Spleen (tissue), 11 donors: ENCODE measurements around the gene HOXA6. TPM values are rescaled to one million over a fixed set of nuclear protein-coding genes. Genes with fewer than 3 reads are reported as not detected.

Experiments
- DNase-seq: peaks from one replicate; pipeline ENCODE4 v3.0.0-alpha.2; 2020
- H3K27ac ChIP-seq, 8 donors: fragments of 200-600 bp; sonication (generic) in 7 of 8; 1 replicate in 4 of 8; 2 replicates in 4 of 8; pipeline versions ENCODE4 v1.5.0 to v1.8.0; 2016 to 2021; ENCODE audit warnings: inconsistent platforms in 4 of 8, mild to moderate bottlenecking in 4 of 8, moderate library complexity in 1 of 8
- H3K27me3 ChIP-seq, 7 donors: fragments of 200-600 bp; sonication (generic) in 6 of 7; replicated peaks in 1 of 7; 1 replicate in 4 of 7; 2 replicates in 3 of 7; pipeline versions ENCODE4 v1.5.0 to v1.8.0; 2016 to 2021; ENCODE audit warnings: inconsistent platforms in 3 of 7, mild to moderate bottlenecking in 1 of 7
- H3K36me3 ChIP-seq, 6 donors: fragments of 200-600 bp; sonication (generic) in 5 of 6; 1 replicate in 4 of 6; 2 replicates in 2 of 6; pipeline versions ENCODE4 v1.5.0 to v1.8.0; 2016 to 2021; ENCODE audit warnings: inconsistent platforms in 2 of 6
- H3K4me1 ChIP-seq, 6 donors: fragments of 200-600 bp; sonication (generic) in 5 of 6; 1 replicate in 3 of 6; 2 replicates in 3 of 6; pipeline versions ENCODE4 v1.5.0 to v1.8.0; 2016 to 2021; ENCODE audit warnings: inconsistent platforms in 3 of 6
- H3K4me3 ChIP-seq, 8 donors: fragments of 200-600 bp; sonication (generic) in 7 of 8; 1 replicate in 4 of 8; 2 replicates in 4 of 8; pipeline versions ENCODE4 v1.5.0 to v1.8.0; 2016 to 2021; ENCODE audit warnings: inconsistent platforms in 4 of 8, mild to moderate bottlenecking in 4 of 8, moderate library complexity in 2 of 8
- H3K9me3 ChIP-seq, 8 donors: fragments of 200-600 bp; sonication (generic) in 7 of 8; 1 replicate in 4 of 8; 2 replicates in 4 of 8; pipeline versions ENCODE4 v1.5.0 to v1.8.0; 2016 to 2021; ENCODE audit warnings: inconsistent platforms in 4 of 8
- CTCF ChIP-seq, 11 experiments: fragments of 200-600 bp in 7 of 11; fragments of 450-650 bp in 4 of 11; sonication (generic) in 4 of 11; IDR thresholded peaks in 8 of 11; conservative IDR thresholded peaks in 3 of 11; 1 replicate in 7 of 11; 2 replicates in 4 of 11; pipeline versions ENCODE4 v1.4.0 to v1.8.0; 2016 to 2021; ENCODE audit warnings: antibody characterized with exemption in 11 of 11, inconsistent platforms in 4 of 11, mild to moderate bottlenecking in 1 of 11
- POLR2A ChIP-seq, 3 donors: fragments of 450-650 bp; IDR thresholded peaks; one replicate each; pipeline ENCODE4 v1.5.1; 2017; ENCODE audit warnings: antibody characterized with exemption in 3 of 3, mild to moderate bottlenecking in 1 of 3
- POLR2AphosphoS5 ChIP-seq, 3 donors: sonication (generic); formaldehyde crosslinking; IDR thresholded peaks; one replicate each; pipeline ENCODE4 v1.5.1; 2017; ENCODE audit warnings: antibody characterized with exemption in 3 of 3
- WGBS, 5 donors: extraction: QIAGEN DNeasy Blood & Tissue Kit in 3 of 5; methylation state at CpG; one replicate each; pipeline versions ENCODE4 v1.1.5 to v1.1.7; 2013 to 2018; 5-methylcytosine and 5-hydroxymethylcytosine counted together
- intact Hi-C: fragments of 100-400 bp; cut with DNase I; formaldehyde crosslinking; loops from one replicate; pipeline ENCODE4 v1.15.0; 2023; ENCODE audit warnings: low total_unique reads
- polyA plus RNA-seq, 3 donors: library from polyadenylated mRNA; stranded (reverse); fragments of 200-250 nt; gene quantifications; one replicate each; pipeline ENCODE4 v1.2.1, GENCODE V29; 2013
- total RNA-seq, 7 donors: library from RNA; depleted of rRNA in 3 of 7; stranded (reverse); fragments of >200 nt in 3 of 7; fragmentation: NEBNext Ultra II Directional in 4 of 7; extraction: Animal tissue kit (Norgen Biotek cat#: 25700) in 4 of 7; gene quantifications; one replicate each; pipeline versions ENCODE4 v1.1.0 to v1.2.1, GENCODE V29; 2016 to 2021
- donor health status: healthy with polysubstance abuse.
- donor health status: DM: no; HTN: no; CAD: no; lungs with moderate emphysema.
- donor health status: DM: no; HTN: no; CAD: no.
- donor health status: Bipolar disorder and iron deficiency.
- donor health status: healthy.
- donor health status: DM: no; HTN: no; CAD: no.
- donor health status: DM: yes; HTN: yes; CAD: no.

The HOXA6 gene
- total and polyA plus RNA-seq, 10 donors: 0.26 to 2.0 (median 1.2) TPM; not detected in 2

- peaks cover 0 to 12% (median 0%) of the 10 kb centered on the region in 8 donors for H3K9me3 ChIP-seq
- peak overlapping the region in 7 of 8 donors; percentile 5 to 65 (median 49) for H3K27ac ChIP-seq
- WGBS, 5 donors: 1 to 4% (median 2%) methylated on average over 35 to 54 of the region's 54 CpGs
- intact Hi-C loops: loop anchor here (5.0 to 10.0 kb wide), 3 partner anchors 478 to 1296 kb away; no protein-coding TSS in a partner anchor
- peaks cover 8 to 100% (median 93%) of the 10 kb centered on the region in 7 donors for H3K27me3 ChIP-seq
- DNase-seq: peak; percentile 96
- no peaks in the 10 kb centered on the region for H3K36me3 ChIP-seq
- H3K4me1 ChIP-seq: peaks cover 16 to 96% (median 63%) of the 10 kb centered on the region in 6 donors
- H3K4me3 ChIP-seq: peak overlapping the region; percentile 54 to 87 (median 61)
- TF ChIP-seq CTCF (IDR thresholded peaks at IDR 0.05 in 8 of 11, conservative IDR thresholded peaks at IDR 0.05 in 3 of 11) (peak; percentile 95 to 100 (median 99)), POLR2A (IDR thresholded peaks at IDR 0.05) (no peak), POLR2AphosphoS5 (IDR thresholded peaks at IDR 0.05) (peak in 2 of 3 donors; percentile 61 to 62)
These were observed 13.1 kb upstream of the HOXA6 start for GRCh38 chr7:27160546-27161213.

GRCh38 chr7:27160145-27160545, 12.6 kb upstream of the HOXA6 start:
- 24 to 40% (median 27%) methylated on average over 11 to 23 of the region's 23 CpGs for WGBS, 5 donors
- peaks cover 4 to 100% (median 93%) of the 10 kb centered on the region in 7 donors for H3K27me3 ChIP-seq
- H3K4me3 ChIP-seq: peak overlapping the region; percentile 54 to 87 (median 61)
- DNase-seq: peak; percentile 79
- H3K27ac ChIP-seq: peak overlapping the region in 5 of 8 donors; percentile 46 to 65 (median 51)
- H3K4me1 ChIP-seq: peaks cover 13 to 96% (median 63%) of the 10 kb centered on the region in 6 donors
- no peak for TF ChIP-seq CTCF (IDR thresholded peaks at IDR 0.05 in 8 of 11, conservative IDR thresholded peaks at IDR 0.05 in 3 of 11)
- no peak for TF ChIP-seq POLR2A (IDR thresholded peaks at IDR 0.05)
- no peak for TF ChIP-seq POLR2AphosphoS5 (IDR thresholded peaks at IDR 0.05)
- no peaks in the 10 kb centered on the region for H3K36me3 ChIP-seq
- peaks cover 0 to 8% (median 0%) of the 10 kb centered on the region in 8 donors for H3K9me3 ChIP-seq
- intact Hi-C loops: loop anchor here (5.0 to 10.0 kb wide), 3 partner anchors 478 to 1295 kb away; no protein-coding TSS in a partner anchor

GRCh38 chr7:27159266-27160144, 11.9 kb upstream of the HOXA6 start:
- H3K36me3 ChIP-seq: no peaks in the 10 kb centered on the region
- H3K4me1 ChIP-seq: peaks cover 10 to 96% (median 63%) of the 10 kb centered on the region in 6 donors
- no peak for DNase-seq
- WGBS, 5 donors: 37 to 59% (median 51%) methylated on average over 27 of the region's 27 CpGs
- intact Hi-C loops: loop anchor here (5.0 to 10.0 kb wide), 3 partner anchors 477 to 1295 kb away; no protein-coding TSS in a partner anchor
- no peak overlapping the region for H3K27ac ChIP-seq
- H3K9me3 ChIP-seq: peaks cover 0 to 4% (median 0%) of the 10 kb centered on the region in 8 donors
- H3K27me3 ChIP-seq: peaks cover 5 to 100% (median 93%) of the 10 kb centered on the region in 7 donors
- H3K4me3 ChIP-seq: peak overlapping the region in 4 of 8 donors; percentile 54 to 87 (median 72)
- no peak for TF ChIP-seq POLR2A (IDR thresholded peaks at IDR 0.05)
- no peak for TF ChIP-seq CTCF (IDR thresholded peaks at IDR 0.05 in 8 of 11, conservative IDR thresholded peaks at IDR 0.05 in 3 of 11)
- TF ChIP-seq POLR2AphosphoS5 (IDR thresholded peaks at IDR 0.05): no peak
